Measurements from ENCODE around the gene TNNI2. TPM values are rescaled to one million over a fixed set of nuclear protein-coding genes. Genes with fewer than 3 reads are reported as not detected.

The TNNI2 gene
- polyA plus RNA-seq, 1 of the 3 experiments (the other 2 are of a cell fraction), result not detected

DNA sequence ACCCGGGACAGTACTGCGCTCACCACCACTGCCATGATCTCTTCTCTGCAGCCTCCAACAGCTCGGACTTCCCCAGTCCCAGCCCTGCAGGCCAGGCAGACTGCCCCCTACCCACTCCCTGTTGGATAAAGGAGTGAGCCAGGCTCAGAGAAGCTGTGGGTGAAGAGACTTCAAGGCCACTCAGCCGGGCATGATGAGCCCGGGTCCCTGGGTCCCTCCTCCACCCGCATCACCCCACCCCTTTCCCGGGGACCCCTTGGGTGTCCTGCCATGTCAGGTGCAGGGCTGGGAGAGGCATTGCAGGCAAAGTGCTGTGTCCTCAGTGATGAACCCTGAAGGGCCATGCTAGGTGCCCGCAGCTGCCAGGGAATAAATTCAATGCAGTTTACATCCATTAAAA, 28.6 kb downstream of the TNNI2 start:
- Histone ChIP-seq H3K4me3 (ENCODE audit: low read depth in 2 of 2, low read length in 1 of 2) (no peak overlapping the region), H3K4me1 (ENCODE audit: control insufficient read depth in 1 of 2, insufficient read depth in 2 of 2, low read depth in 1 of 2, low read length in 1 of 2) (peaks cover 18 to 44% of the 10 kb centered on the region in 2 experiments; a peak in 3 of 4 replicates), H3K27me3 (ENCODE audit: insufficient read depth) (no peaks in the 10 kb centered on the region), H3K79me2 (ENCODE audit: insufficient read depth) (no peaks in the 10 kb centered on the region), H3K9me2 (no peaks in the 10 kb centered on the region), H3K9me3 (no peaks in the 10 kb centered on the region), H3F3A (replicated peaks; ENCODE audit: insufficient read depth) (no peaks in the 10 kb centered on the region), H4K20me1 (ENCODE audit: insufficient read depth) (no peaks in the 10 kb centered on the region), H2AFZ (ENCODE audit: low read depth) (no peak overlapping the region), H3K4me2 (no peak overlapping the region), H3K36me3 (replicated peaks in 1 of 2; ENCODE audit: control insufficient read depth in 1 of 2, insufficient read depth in 2 of 2, low read length in 1 of 2) (no peaks in the 10 kb centered on the region), H3K9ac (no peak overlapping the region), H3K27ac (ENCODE audit: low read depth in 2 of 2, low read length in 1 of 2) (no peak overlapping the region)
- TF ChIP-seq RXRA (IDR thresholded peaks at IDR 0.05; ENCODE audit: borderline replicate concordance, low read depth) (no peak), FOSL2 (IDR thresholded peaks at IDR 0.05; ENCODE audit: borderline replicate concordance, low read depth) (no peak), MEF2A (IDR thresholded peaks at IDR 0.05; ENCODE audit: borderline replicate concordance, low read depth) (no peak), FOXM1 (IDR thresholded peaks at IDR 0.05; ENCODE audit: low read depth) (no peak), RCOR1 (IDR thresholded peaks at IDR 0.05; ENCODE audit: low read length) (no peak), JUND (IDR thresholded peaks at IDR 0.05) (no peak), ELF1 (IDR thresholded peaks at IDR 0.05) (no peak), RAD21 (IDR thresholded peaks at IDR 0.05; ENCODE audit: low read length) (no peak), TAF1 (IDR thresholded peaks at IDR 0.05; ENCODE audit: borderline replicate concordance, low read depth, low read length) (no peak), PBX3 (IDR thresholded peaks at IDR 0.05) (no peak), POLR2AphosphoS5 (IDR thresholded peaks at IDR 0.05; ENCODE audit: low read depth, low read length) (no peak), TEAD4 (IDR thresholded peaks at IDR 0.05; ENCODE audit: borderline replicate concordance, insufficient read depth) (no peak), NFIC (IDR thresholded peaks at IDR 0.05; ENCODE audit: borderline replicate concordance) (no peak), IRF3 (IDR thresholded peaks at IDR 0.05; ENCODE audit: low read depth, low read length) (no peak), FOXJ3 (CRISPR knock-in tag; IDR thresholded peaks at IDR 0.05) (no peak)
- TF ChIP-seq, protein P1, sequence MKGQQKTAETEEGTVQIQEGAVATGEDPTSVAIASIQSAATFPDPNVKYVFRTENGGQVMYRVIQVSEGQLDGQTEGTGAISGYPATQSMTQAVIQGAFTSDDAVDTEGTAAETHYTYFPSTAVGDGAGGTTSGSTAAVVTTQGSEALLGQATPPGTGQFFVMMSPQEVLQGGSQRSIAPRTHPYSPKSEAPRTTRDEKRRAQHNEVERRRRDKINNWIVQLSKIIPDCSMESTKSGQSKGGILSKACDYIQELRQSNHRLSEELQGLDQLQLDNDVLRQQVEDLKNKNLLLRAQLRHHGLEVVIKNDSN (IDR thresholded peaks at IDR 0.05; ENCODE audit: borderline replicate concordance, low read depth), result no peak
- TF ChIP-seq, protein P2, sequence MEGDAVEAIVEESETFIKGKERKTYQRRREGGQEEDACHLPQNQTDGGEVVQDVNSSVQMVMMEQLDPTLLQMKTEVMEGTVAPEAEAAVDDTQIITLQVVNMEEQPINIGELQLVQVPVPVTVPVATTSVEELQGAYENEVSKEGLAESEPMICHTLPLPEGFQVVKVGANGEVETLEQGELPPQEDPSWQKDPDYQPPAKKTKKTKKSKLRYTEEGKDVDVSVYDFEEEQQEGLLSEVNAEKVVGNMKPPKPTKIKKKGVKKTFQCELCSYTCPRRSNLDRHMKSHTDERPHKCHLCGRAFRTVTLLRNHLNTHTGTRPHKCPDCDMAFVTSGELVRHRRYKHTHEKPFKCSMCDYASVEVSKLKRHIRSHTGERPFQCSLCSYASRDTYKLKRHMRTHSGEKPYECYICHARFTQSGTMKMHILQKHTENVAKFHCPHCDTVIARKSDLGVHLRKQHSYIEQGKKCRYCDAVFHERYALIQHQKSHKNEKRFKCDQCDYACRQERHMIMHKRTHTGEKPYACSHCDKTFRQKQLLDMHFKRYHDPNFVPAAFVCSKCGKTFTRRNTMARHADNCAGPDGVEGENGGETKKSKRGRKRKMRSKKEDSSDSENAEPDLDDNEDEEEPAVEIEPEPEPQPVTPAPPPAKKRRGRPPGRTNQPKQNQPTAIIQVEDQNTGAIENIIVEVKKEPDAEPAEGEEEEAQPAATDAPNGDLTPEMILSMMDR (IDR thresholded peaks at IDR 0.05), result no peak
- TF ChIP-seq, protein P3, sequence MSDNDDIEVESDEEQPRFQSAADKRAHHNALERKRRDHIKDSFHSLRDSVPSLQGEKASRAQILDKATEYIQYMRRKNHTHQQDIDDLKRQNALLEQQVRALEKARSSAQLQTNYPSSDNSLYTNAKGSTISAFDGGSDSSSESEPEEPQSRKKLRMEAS (IDR thresholded peaks at IDR 0.05; ENCODE audit: low read depth), result no peak
- TF ChIP-seq, protein P4, sequence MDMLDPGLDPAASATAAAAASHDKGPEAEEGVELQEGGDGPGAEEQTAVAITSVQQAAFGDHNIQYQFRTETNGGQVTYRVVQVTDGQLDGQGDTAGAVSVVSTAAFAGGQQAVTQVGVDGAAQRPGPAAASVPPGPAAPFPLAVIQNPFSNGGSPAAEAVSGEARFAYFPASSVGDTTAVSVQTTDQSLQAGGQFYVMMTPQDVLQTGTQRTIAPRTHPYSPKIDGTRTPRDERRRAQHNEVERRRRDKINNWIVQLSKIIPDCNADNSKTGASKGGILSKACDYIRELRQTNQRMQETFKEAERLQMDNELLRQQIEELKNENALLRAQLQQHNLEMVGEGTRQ (IDR thresholded peaks at IDR 0.05; ENCODE audit: borderline replicate concordance, low read depth, low read length), result no peak
- ChIA-PET CTCF (interaction anchor here (0.7 to 2.4 kb wide), 6 partner anchors 15 to 214 kb away, joined by 3 to 11 read pairs (median 4); no protein-coding TSS in a partner anchor), POLR2A (no interaction called here)
- no peak for DNase-seq
- 52% methylated on average over 6 of the region's 8 CpGs for WGBS (ENCODE audit: low lambda C conversion rate)

Data from SK-N-SH (cell line).